OCI-LY3 (cell line): Measurements from ENCODE around the gene DCLK1.

Experiments used
- CTCF ChIP-seq: fragments of 200-600, 300-600 bp; sonication (generic); IDR thresholded peaks from 2 replicates; pipeline ENCODE4 v1.5.1; 2014; ENCODE audit warnings: antibody characterized with exemption, low read length, low read depth
- EZH2phosphoT487 ChIP-seq: fragments of 200-600 bp; shearing (Covaris generic); IDR thresholded peaks from 2 replicates; pipeline ENCODE4 v1.6.1; 2018; ENCODE audit warnings: antibody characterized with exemption, mixed run types, low read depth

- TF ChIP-seq CTCF (no peak), EZH2phosphoT487 (no peak)
Measured at GRCh38 chr13:35856084-35856483, 275.1 kb downstream of the DCLK1 start.
